Measurements from ENCODE around the gene ZNF576. TPM values are rescaled to one million over a fixed set of nuclear protein-coding genes. Genes with fewer than 3 reads are reported as not detected.
A peak's percentile ranks its signal among the peaks of the same experiment; 100 is the strongest.

The ZNF576 gene
- total RNA-seq, 1 donor from 2014 or later, result 17.3 TPM

DNA sequence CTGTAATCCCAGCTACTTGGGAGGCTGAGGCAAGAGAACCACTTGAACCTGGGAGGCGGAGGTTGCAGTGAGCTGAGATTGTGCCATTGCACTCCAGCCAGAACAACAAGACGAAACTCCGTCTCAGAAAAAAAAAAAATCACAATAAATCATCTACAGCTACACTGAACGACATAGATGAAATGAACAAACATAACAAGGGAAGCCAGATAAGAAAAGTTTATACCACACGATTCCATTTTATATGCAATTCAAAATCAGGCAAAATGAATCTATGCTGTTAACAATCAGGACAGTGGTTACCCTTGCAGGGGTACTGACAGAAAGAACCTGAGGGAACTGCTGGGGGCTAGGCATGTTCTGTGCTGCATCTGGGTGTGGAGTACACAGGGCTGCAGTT lies 26.7 kb upstream of the ZNF576 start:
- no peak for DNase-seq (ENCODE audit: extremely low spot score, unreplicated experiment)
- Mint-ChIP-seq H3K27me3 (no peaks in the 10 kb centered on the region), H3K4me3 (no peak overlapping the region), H3K4me1 (ENCODE audit: unreplicated experiment) (peaks cover 15% of the 10 kb centered on the region), H3K27ac (peak overlapping the region; percentile 43), H3K36me3 (peaks cover 9% of the 10 kb centered on the region), H3K9me3 (no peaks in the 10 kb centered on the region)
- TF ChIP-seq CTCF (conservative IDR thresholded peaks at IDR 0.05), result no peak

GRCh38 chr19:43570174-43570791 lies 26.1 kb upstream of the ZNF576 start:
- no peak overlapping the region for H3K4me3 Mint-ChIP-seq
- TF ChIP-seq CTCF (conservative IDR thresholded peaks at IDR 0.05), result no peak
- peaks cover 20% of the 10 kb centered on the region for H3K4me1 Mint-ChIP-seq (ENCODE audit: unreplicated experiment)

DNA sequence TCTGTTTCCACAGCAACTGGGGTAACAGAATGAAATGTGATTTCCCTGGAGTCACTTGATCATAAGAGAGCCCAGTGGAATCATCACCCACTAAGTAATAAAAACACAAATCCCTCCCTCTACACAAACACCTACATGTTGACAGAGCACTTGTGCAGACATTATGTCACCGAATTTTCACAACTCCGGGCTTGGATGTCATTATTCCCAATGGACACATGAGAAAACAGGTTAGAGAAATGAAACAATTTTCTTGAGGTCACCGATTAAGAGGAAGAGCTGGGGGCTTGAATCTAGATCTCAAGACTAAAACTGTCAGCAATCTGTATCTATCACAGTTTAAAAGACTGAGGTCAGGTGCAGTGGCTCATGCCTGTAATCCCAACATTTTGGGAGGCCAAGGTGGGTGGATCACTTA lies 24.2 kb upstream of the ZNF576 start:
- H3K4me3 Mint-ChIP-seq, result peak overlapping the region; percentile 13
- H3K36me3 Mint-ChIP-seq, result peaks cover 9% of the 10 kb centered on the region
- no peaks in the 10 kb centered on the region for H3K9me3 Mint-ChIP-seq
- H3K27ac Mint-ChIP-seq, result peak overlapping the region; percentile 52
- DNase-seq (ENCODE audit: extremely low spot score, unreplicated experiment), result no peak
- peaks cover 27% of the 10 kb centered on the region for H3K4me1 Mint-ChIP-seq (ENCODE audit: unreplicated experiment)
- no peak for TF ChIP-seq CTCF (conservative IDR thresholded peaks at IDR 0.05)
- no peaks in the 10 kb centered on the region for H3K27me3 Mint-ChIP-seq

More at GRCh38 chr19:43570174-43570791, 26.1 kb upstream of the ZNF576 start:
- no peaks in the 10 kb centered on the region for H3K27me3 Mint-ChIP-seq
- DNase-seq (ENCODE audit: extremely low spot score, unreplicated experiment), result no peak
- H3K27ac Mint-ChIP-seq, result peak overlapping the region; percentile 43
- peaks cover 12% of the 10 kb centered on the region for H3K36me3 Mint-ChIP-seq
- H3K9me3 Mint-ChIP-seq, result no peaks in the 10 kb centered on the region

- no peak for DNase-seq (ENCODE audit: extremely low spot score, unreplicated experiment)
- peak overlapping the region; percentile 95 for H3K27ac Mint-ChIP-seq
- peaks cover 9% of the 10 kb centered on the region for H3K36me3 Mint-ChIP-seq
- H3K4me3 Mint-ChIP-seq, result peak overlapping the region; percentile 97
- H3K4me1 Mint-ChIP-seq (ENCODE audit: unreplicated experiment), result peaks cover 34% of the 10 kb centered on the region
- no peaks in the 10 kb centered on the region for H3K9me3 Mint-ChIP-seq
- H3K27me3 Mint-ChIP-seq, result no peaks in the 10 kb centered on the region
- TF ChIP-seq CTCF (conservative IDR thresholded peaks at IDR 0.05), result no peak
Observed at GRCh38 chr19:43574424-43575155, 21.8 kb upstream of the ZNF576 start.

DNA sequence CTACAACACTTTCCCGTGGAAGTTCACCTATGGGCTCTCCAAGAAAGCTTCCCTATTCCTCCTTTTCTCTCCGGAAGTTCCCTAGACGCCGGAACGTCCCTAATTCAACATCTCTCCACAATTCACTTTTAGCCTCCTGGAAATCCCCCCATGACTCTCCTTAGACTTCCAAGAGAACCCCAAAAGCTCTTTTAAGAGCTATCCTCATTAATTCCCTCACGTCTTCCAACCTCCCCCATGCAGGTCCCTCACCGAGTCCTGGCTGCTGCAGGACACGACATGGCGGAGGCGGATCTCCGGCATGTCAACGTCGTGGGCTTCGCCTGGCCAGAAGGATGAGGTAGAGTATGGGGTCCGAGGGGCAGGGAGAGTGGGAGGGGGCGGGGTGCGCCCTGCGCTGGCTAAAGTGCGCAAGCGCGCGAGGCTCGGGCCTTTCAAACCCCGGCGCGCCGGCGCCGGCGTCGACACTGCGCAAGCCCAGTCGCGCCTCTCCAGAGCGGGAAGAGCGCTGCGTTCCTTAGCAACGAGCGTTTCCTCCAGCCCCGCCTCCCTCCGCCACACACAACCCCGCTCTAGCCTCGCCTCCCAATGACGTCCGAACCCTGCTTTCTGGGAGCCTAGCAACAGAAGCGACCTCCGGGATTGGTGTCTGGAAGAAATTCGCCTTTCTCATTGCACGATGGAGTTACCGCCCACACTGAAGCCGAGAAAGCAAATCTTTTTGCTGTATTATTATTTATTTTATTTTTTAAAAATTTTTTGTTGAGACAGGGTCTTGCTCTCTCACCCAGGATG lies 21.0 kb upstream of the ZNF576 start, which contains the start of the genes PINLYP and XRCC1:
Gene PINLYP, plus strand, starts transcription at position 646 of the 795 bp plus-strand sequence. CDS start 1,391 bp downstream, outside the sequence.
Gene XRCC1, minus strand, starts transcription at position 372 of the 795 bp plus-strand sequence. Its CDS starts 69 bp downstream, at position 303.
- peak; percentile 96 for DNase-seq (ENCODE audit: extremely low spot score, unreplicated experiment)
- no peaks in the 10 kb centered on the region for H3K9me3 Mint-ChIP-seq
- H3K27me3 Mint-ChIP-seq, result no peaks in the 10 kb centered on the region
- H3K4me3 Mint-ChIP-seq, result peak within 1 kb of the TSS; percentile 97
- peak within 1 kb of the TSS; percentile 95 for H3K27ac Mint-ChIP-seq
- peaks cover 35% of the 10 kb centered on the region for H3K4me1 Mint-ChIP-seq (ENCODE audit: unreplicated experiment)
- H3K36me3 Mint-ChIP-seq, result peaks cover 4% of the 10 kb centered on the region
- TF ChIP-seq CTCF (conservative IDR thresholded peaks at IDR 0.05), result no peak
